GM18499 (cell line): Measurements from ENCODE around the gene VSTM5.
"Not testable (repeated sequence)": the region's sequence is repeated elsewhere in the genome, so short reads cannot be mapped to it uniquely, and the experiment has no call there.

Experiments
- ATAC-seq: cut with Tn5 transposase; IDR thresholded peaks from one replicate; pipeline ENCODE4 v1.9.1; 2021; ENCODE audit warnings: moderate number of reproducible peaks; ENCODE audit not compliant: insufficient read depth, unreplicated experiment

The VSTM5 gene

GRCh38 chr11:93850594-93851018 is at the start of gene VSTM5:
TSS of gene VSTM5 (minus strand) at chr11:93850618. CDS start at chr11:93850502, 116 bp downstream.
- no peak for ATAC-seq

DNA sequence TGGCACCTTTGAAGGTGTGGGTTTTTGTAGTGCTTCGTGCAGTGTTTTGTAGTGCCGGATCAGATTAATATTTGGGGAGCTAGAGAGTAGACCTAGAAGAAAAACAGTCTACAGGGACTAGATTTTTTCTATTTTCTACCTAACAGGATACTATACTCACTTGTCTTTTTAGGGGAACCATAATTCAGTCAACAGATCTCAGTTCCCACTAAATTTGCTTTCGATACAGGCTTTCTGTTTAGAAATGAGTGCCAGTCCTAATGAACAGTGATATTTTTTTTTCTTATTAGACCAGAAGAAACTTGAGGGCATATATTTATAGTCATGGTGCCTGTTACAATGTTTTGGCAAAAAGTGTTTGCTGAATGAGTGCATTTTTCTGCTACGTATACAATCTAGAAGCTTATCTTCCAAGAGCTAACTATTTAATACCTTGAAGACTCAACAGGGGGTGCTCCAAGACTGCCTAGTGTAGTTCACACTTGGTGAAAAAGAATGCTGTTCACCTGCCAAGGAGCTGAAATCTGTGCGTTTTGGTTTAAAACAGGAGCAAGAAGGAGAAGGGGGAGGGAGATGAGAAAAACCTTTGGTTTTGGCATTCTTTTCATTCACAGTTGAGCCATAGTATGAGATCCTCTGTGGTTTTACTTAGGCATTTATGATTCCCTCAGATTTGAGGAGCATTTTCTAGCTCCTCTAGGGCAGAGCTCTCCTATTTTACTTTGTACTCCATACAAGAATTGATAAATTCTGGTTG is 44.9 kb upstream of the VSTM5 start:
- no peak for ATAC-seq

DNA sequence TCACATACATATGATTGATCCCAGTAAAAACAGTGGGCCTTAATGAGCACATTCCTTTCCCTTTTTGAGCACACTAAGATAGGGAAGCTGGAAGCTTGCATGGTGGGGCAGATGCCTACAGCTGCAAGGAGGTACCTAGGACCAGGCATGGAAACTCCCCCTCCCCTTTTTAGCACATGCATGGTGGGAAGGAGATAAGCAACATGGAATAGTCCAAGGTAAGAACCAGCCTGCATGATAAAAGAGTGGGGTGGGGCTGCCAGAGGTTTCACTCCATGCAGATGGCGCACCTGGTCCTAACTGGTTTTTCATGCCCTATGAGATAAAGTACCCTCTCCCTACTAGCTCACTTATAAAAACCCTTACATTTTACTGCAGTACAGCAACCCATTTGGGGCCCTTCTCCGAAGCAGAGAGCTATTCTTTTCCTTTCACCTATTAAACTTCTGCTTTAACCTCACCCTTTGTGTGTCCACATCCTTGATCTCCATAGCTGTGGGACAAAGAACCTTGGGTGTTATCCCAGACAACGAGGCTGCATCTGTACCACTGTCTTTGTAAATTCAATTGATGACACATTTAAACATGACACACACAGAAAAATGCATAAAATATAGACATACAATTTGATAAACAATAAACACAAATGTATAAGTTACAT is 40.1 kb upstream of the VSTM5 start:
- ATAC-seq: no peak

DNA sequence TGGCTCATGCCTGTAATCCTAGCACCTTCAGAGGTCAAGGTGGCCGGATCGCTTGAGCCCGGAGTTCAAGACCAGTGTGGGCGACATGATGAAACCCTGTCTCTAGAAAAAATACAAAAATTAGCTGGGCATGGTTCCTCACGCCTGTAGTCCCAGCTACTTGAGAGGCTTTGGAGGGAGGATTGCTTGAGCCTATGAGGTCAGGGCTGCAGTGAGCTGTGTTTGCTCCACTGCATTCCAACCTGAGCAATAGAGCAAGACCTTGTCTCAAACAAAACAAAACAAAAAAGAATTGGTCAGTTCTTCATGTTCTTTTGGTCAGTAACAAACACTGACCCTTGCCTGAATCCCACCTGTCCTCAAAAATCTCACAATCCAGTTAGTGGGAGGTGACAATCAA is 36.7 kb upstream of the VSTM5 start:
- no peak for ATAC-seq

- not testable (repeated sequence) for ATAC-seq
Measured at GRCh38 chr11:93879114-93879513, 28.7 kb upstream of the VSTM5 start.

- ATAC-seq: no peak
Measured at GRCh38 chr11:93875637-93876036, 25.2 kb upstream of the VSTM5 start.

DNA sequence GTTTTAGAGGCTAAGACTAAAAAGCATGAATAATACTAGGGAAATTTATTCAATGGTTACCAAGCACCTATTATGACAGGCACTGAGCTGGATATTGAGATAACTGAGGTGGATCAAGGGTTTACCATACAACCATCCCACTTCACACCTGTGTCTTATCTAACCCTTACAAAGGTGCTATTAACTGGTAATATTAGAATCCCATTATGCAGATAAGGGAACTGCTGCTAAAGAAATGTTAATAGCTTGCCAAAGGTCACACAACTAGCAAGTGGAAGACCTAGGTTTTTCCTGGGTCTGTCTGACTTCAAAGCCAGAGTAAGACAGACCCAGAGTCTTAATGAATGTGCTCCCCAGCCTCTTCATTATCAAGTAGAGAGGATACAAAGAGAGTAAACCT is 21.1 kb upstream of the VSTM5 start:
- ATAC-seq: no peak

GRCh38 chr11:93870616-93871015 is 20.2 kb upstream of the VSTM5 start:
- ATAC-seq: no peak

GRCh38 chr11:93869830-93870229 is 19.4 kb upstream of the VSTM5 start:
- no peak for ATAC-seq

GRCh38 chr11:93868404-93868803 is 18.0 kb upstream of the VSTM5 start:
- ATAC-seq: not testable (repeated sequence)

DNA sequence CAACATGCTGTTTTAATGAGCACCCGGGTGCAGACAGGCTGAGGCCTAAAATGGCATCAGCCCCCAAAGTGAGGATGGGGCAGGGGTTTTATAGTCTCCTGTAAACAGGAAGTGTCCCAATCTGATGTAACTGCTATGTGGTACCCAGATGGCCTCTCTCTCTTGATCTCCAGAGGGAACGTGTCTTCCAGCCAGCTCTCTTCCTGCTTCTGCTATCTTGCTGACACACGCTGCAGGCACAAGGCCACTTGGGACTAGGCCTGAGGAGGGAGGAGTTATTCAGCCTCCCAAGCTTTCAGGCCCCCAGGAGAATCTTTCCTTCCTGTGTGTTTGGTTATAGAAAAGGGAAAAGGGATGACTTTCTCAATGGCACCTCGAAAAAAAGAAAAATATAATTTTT is 11.4 kb upstream of the VSTM5 start:
- no peak for ATAC-seq

DNA sequence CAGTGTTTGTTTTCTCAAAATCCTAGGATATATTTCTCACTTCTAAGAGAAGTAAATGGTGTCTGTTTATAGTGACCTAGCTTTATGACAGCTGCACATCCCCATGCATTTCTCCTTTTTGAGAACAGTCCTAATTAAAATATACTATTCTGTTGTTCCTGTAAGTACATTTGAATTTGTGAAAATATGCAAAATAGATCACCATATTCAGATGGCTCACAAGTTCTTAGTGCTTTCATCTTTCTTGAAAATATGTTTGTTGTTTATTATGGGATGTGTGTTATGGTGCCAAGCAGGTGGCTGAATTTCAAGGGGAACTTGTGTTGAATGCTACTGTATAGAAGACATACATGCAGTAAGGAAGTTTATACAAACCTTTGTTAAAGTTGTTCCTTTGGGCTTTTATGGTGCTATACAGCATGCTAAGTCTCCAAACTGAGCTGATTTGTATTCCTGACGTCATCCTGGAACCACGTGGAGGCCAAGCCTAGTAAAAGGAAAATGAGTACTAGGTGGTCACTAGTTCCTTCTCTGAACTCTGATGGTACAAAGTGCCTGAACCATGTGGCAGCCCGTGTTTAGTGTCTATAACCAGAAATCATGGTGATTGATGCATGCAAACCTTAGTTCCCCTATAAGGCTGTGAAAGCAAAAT is 7.8 kb upstream of the VSTM5 start:
- ATAC-seq: no peak

- no peak for ATAC-seq
Measured at GRCh38 chr11:93857413-93858120, 7.1 kb upstream of the VSTM5 start.

- ATAC-seq: no peak
Measured at GRCh38 chr11:93852242-93852641, 1.8 kb upstream of the VSTM5 start.

- ATAC-seq: no peak
Measured at GRCh38 chr11:93849751-93850593, 446 bp downstream of the VSTM5 start.

DNA sequence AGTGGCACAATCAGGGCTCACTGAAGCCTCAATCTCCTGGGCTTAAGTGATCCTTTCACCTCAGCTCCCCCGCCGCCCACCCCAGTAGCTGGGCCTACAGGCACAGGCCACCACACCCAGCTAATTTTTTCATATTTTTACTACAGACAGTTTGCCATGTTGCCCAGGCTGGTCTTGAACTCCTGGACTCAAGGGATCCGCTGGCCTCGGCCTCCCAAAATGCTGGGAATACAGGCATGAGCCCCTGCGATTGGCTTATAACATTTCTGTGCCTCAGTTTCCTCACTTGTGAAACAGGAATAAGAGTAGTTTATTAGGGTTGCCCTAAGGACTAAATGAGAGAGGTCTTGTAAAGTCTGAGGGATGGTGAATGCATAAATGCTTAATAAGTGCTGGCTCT is 1.2 kb downstream of the VSTM5 start:
- ATAC-seq: no peak

GRCh38 chr11:93846411-93846810 is 4.0 kb downstream of the VSTM5 start:
- ATAC-seq: no peak

DNA sequence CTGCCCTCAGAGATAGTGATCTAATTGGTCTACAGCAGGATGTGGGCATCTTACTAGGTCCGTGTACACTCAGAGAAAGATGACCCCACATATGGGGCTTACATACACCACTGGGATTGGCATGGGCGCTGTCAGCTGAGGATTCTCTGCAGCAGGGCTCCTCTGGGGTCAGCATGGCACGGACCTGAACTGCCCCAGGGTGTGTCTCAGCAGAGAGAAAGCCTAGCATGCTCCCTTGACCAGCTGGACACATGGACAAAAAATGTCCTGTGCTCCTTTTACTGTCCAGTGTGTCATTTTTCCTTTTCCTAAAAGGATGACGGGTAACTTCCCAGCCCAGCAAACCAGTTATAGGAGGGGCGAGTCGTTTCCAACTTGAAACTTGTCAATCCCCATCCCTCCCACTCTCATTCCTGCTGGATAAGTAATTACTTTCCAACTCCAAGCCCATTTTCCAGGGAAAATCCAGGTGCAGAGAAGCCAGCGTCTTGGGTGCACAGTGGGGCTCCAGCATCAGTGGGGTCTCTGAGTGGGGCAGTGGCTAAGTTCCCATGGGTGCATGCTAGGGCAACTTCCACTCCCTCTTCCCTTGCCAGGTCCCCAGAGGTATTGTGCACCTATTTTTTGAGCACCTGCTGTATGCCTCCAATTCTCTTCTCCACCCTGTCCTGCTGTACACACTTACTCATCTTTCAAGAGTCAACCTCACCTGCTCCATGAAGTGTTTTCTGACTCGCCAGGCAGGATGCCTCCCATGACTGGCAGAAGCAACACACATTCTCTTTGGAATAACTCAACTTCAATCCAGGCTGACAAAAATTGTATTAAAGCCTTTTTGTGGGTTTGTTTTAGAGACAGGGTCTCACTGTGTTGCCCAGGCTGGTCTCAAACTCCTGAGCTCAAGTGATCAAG is 5.0 kb downstream of the VSTM5 start:
- no peak for ATAC-seq

DNA sequence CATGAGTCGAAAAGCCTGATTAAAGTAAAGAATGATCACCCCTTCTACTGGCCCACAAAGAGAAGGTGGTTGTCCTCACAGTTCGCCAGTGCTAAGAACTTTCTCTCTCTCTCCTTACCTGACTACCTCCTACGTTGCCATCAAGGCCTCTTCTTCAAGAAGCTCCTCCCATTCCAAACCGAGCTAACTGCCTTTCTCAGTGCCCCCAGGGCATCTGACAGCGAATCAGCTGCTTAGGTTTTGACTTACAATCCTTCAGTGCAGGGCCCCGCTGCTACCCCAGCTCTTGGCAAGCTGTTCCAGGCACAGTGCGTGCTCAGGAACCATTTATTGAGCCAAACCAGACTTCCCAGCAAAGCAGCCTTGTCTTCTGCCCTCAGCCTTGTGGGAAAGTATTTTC is 5.8 kb downstream of the VSTM5 start:
- ATAC-seq: no peak
